Measurements from ENCODE around the gene ROCK1. TPM values are rescaled to one million over a fixed set of nuclear protein-coding genes. Genes with fewer than 3 reads are reported as not detected.
A peak's percentile ranks its signal among the peaks of the same experiment; 100 is the strongest.

Gene ROCK1
- total RNA-seq, 1 donor from 2014 or later, result 39.7 TPM

DNA sequence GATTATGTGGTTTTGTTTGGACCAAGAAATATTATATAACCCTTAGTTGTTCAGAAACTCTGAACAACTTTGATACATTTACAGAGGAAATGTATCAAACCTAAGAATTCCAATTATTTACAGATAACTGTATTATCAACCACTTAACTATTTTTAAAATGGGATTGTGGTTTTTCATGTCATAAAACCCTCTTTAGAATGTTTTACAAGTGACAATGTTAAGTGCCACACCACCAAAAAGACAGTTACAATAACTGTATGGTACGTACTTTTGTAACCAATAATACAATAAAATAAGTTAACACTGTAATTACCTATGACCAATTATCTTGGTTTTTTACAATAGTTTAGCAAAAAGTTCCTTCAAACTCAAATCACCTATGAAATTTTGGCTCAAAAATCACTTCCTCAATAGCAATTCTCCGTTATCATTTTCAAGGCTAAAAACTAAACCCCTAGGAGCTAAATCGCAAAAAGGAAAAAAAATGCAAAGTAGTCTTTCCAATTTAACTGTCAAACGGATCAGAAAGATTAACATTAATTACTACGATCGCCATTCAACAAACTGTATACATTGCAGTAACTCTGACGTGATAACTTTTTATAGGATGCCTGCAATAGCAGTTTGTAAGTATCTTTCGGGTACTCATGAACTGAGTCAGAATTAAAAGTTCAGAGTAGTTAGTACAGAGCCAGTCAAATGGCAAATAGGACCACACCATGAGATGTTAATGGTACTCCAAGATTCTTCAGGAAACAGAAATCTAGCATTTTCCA lies 1.5 kb downstream of the ROCK1 start:
- no peaks in the 10 kb centered on the region for H3K9me3 ChIP-seq (ENCODE audit: control insufficient read depth in 3 of 3, low read length in 3 of 3)
- H3K36me3 ChIP-seq (ENCODE audit: control insufficient read depth in 3 of 3, insufficient read depth in 3 of 3, low read length in 3 of 3), result no peaks in the 10 kb centered on the region
- peak overlapping the region; percentile 97 for H3K27ac ChIP-seq (ENCODE audit: low read depth, low read length)
- peak overlapping the region; percentile 94 to 99 (median 95) for H3K4me3 ChIP-seq (ENCODE audit: low read length in 3 of 3)
- no peaks in the 10 kb centered on the region for H3K27me3 ChIP-seq (ENCODE audit: control insufficient read depth in 3 of 3, insufficient read depth in 3 of 3, low read length in 3 of 3)
- peaks cover 12 to 32% (median 15%) of the 10 kb centered on the region in 3 donors for H3K4me1 ChIP-seq (ENCODE audit: control insufficient read depth in 3 of 3, insufficient read depth in 3 of 3, low read length in 3 of 3)
- H3K9ac ChIP-seq (ENCODE audit: low read depth in 1 of 3, low read length in 3 of 3), result peak overlapping the region; percentile 90 to 98 (median 96)

DNA sequence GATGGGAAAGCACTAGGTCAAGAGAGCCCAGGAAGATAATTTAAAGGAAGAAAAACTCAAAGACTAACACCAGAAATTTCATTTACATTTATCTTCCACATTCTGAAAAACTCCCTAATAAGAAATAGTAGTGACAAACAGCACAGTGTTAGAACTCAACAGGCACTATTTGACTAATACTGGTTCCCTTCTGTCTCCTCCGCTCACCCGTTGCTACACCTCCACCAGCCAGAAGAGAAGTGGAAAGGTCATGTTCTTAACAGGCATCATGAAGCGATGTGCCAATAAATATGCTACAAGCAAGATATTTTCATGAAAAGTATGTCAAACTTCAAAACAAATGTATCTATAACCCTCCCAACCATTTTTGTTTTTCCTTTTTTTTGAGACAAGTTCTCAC lies 5.7 kb downstream of the ROCK1 start:
- peak overlapping the region in 1 of 3 donors; percentile 19 for H3K4me3 ChIP-seq (ENCODE audit: low read length in 3 of 3)

DNA sequence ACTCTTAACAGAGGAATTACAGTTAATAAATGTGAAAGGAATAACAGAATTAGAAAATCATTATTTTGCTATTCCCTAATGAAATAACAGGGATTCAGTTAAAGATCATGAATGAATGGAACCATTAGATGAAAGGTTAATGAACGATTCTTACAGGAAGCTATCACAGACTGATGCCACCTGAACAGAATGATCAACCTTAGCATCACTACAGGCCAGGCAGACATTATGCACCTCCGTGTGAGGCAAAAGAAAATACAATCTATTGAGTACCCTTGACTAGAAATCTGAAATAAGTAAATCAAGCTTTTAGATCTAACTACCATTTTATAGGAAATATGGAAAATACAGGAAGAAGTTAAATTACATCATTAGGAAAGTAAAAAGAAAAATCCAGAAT lies 10.4 kb downstream of the ROCK1 start:
- no peaks in the 10 kb centered on the region for H3K27me3 ChIP-seq (ENCODE audit: control insufficient read depth in 3 of 3, insufficient read depth in 3 of 3, low read length in 3 of 3)
- H3K4me1 ChIP-seq (ENCODE audit: control insufficient read depth in 3 of 3, insufficient read depth in 3 of 3, low read length in 3 of 3), result peaks cover 16 to 30% (median 16%) of the 10 kb centered on the region in 3 donors
- H3K36me3 ChIP-seq (ENCODE audit: control insufficient read depth in 3 of 3, insufficient read depth in 3 of 3, low read length in 3 of 3), result no peaks in the 10 kb centered on the region
- H3K9ac ChIP-seq (ENCODE audit: low read depth in 1 of 3, low read length in 3 of 3), result no peak overlapping the region
- H3K4me3 ChIP-seq (ENCODE audit: low read length in 3 of 3), result no peak overlapping the region
- H3K9me3 ChIP-seq (ENCODE audit: control insufficient read depth in 3 of 3, low read length in 3 of 3), result no peaks in the 10 kb centered on the region
- no peak overlapping the region for H3K27ac ChIP-seq (ENCODE audit: low read depth, low read length)

More for the DNA sequence above, 5.7 kb downstream of the ROCK1 start:
- Histone ChIP-seq H3K36me3 (ENCODE audit: control insufficient read depth in 3 of 3, insufficient read depth in 3 of 3, low read length in 3 of 3) (no peaks in the 10 kb centered on the region), H3K27ac (ENCODE audit: low read depth, low read length) (no peak overlapping the region), H3K9ac (ENCODE audit: low read depth in 1 of 3, low read length in 3 of 3) (no peak overlapping the region), H3K4me1 (ENCODE audit: control insufficient read depth in 3 of 3, insufficient read depth in 3 of 3, low read length in 3 of 3) (peaks cover 14 to 38% (median 21%) of the 10 kb centered on the region in 3 donors), H3K9me3 (ENCODE audit: control insufficient read depth in 3 of 3, low read length in 3 of 3) (no peaks in the 10 kb centered on the region), H3K27me3 (ENCODE audit: control insufficient read depth in 3 of 3, insufficient read depth in 3 of 3, low read length in 3 of 3) (no peaks in the 10 kb centered on the region)

DNA sequence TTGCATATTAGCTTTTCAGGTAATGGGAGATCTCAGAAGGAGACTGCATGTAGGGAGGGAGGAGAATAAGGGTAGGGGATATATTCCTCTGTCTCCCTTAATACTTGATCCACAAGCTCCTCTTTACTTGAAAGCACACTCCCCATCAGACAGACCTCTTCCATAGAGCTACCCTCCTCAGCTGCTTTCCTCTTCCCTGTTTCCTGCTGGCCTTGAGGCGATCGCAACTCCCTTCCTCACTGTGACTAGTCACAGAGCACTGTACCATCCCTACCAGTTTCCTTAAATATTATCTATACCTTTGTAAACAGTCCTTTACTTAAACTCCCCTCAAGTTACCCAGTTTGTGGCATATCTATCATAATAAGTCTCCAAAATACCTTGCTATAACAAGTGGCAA lies 10.9 kb downstream of the ROCK1 start:
- no peak overlapping the region for H3K9ac ChIP-seq (ENCODE audit: low read depth in 1 of 3, low read length in 3 of 3)
- H3K4me1 ChIP-seq (ENCODE audit: control insufficient read depth in 3 of 3, insufficient read depth in 3 of 3, low read length in 3 of 3), result peaks cover 12 to 25% (median 16%) of the 10 kb centered on the region in 3 donors
- no peak overlapping the region for H3K27ac ChIP-seq (ENCODE audit: low read depth, low read length)
- H3K4me3 ChIP-seq (ENCODE audit: low read length in 3 of 3), result no peak overlapping the region
- no peaks in the 10 kb centered on the region for H3K9me3 ChIP-seq (ENCODE audit: control insufficient read depth in 3 of 3, low read length in 3 of 3)
- H3K36me3 ChIP-seq (ENCODE audit: control insufficient read depth in 3 of 3, insufficient read depth in 3 of 3, low read length in 3 of 3), result no peaks in the 10 kb centered on the region
- H3K27me3 ChIP-seq (ENCODE audit: control insufficient read depth in 3 of 3, insufficient read depth in 3 of 3, low read length in 3 of 3), result no peaks in the 10 kb centered on the region

DNA sequence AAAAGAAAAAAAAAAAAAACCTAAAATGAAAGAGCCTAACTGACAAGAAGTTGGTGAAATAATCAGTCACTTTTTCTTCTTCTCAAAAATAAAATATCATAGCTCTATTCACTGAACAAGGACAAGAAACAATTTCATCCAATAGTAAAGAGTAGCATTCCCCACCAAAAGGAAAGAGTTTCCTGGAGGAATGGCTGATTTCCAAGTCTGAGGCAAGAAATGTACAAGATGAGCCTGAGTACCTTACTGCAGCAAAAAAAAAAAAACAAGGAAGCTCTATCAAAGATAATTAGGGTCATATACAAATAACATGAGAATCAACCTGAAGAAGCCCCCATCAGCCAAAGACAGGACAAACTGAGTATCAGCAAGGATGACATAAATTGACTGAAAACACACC lies 11.5 kb downstream of the ROCK1 start:
- Histone ChIP-seq H3K9ac (ENCODE audit: low read depth in 1 of 3, low read length in 3 of 3) (no peak overlapping the region), H3K9me3 (ENCODE audit: control insufficient read depth in 3 of 3, low read length in 3 of 3) (no peaks in the 10 kb centered on the region), H3K27ac (ENCODE audit: low read depth, low read length) (no peak overlapping the region), H3K4me1 (ENCODE audit: control insufficient read depth in 3 of 3, insufficient read depth in 3 of 3, low read length in 3 of 3) (peaks cover 9 to 21% (median 16%) of the 10 kb centered on the region in 3 donors), H3K4me3 (ENCODE audit: low read length in 3 of 3) (no peak overlapping the region), H3K36me3 (ENCODE audit: control insufficient read depth in 3 of 3, insufficient read depth in 3 of 3, low read length in 3 of 3) (no peaks in the 10 kb centered on the region), H3K27me3 (ENCODE audit: control insufficient read depth in 3 of 3, insufficient read depth in 3 of 3, low read length in 3 of 3) (no peaks in the 10 kb centered on the region)

DNA sequence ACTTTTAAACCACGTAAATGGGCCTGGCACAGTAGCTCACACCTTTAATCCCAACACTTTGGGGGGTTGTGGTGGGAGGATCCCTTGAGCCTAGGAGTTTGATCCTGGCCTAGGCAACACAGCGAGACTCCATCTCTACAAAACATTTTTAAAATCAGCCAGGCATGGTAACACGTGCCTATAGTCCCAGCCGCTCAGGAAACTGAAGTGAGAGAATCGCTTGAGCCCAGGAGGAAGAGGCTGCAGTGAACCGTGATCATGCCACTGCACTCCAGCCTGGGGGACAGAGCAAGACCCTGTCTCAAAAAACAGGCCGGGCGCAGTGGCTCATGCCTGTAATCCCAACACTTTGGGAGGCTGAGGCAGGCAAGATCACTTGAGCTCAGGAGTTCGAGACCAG lies 12.2 kb downstream of the ROCK1 start:
- Histone ChIP-seq H3K27ac (ENCODE audit: low read depth, low read length) (no peak overlapping the region), H3K9me3 (ENCODE audit: control insufficient read depth in 3 of 3, low read length in 3 of 3) (no peaks in the 10 kb centered on the region), H3K9ac (ENCODE audit: low read depth in 1 of 3, low read length in 3 of 3) (no peak overlapping the region), H3K27me3 (ENCODE audit: control insufficient read depth in 3 of 3, insufficient read depth in 3 of 3, low read length in 3 of 3) (no peaks in the 10 kb centered on the region), H3K4me3 (ENCODE audit: low read length in 3 of 3) (no peak overlapping the region), H3K36me3 (ENCODE audit: control insufficient read depth in 3 of 3, insufficient read depth in 3 of 3, low read length in 3 of 3) (no peaks in the 10 kb centered on the region), H3K4me1 (ENCODE audit: control insufficient read depth in 3 of 3, insufficient read depth in 3 of 3, low read length in 3 of 3) (peaks cover 9 to 17% (median 16%) of the 10 kb centered on the region in 3 donors)

DNA sequence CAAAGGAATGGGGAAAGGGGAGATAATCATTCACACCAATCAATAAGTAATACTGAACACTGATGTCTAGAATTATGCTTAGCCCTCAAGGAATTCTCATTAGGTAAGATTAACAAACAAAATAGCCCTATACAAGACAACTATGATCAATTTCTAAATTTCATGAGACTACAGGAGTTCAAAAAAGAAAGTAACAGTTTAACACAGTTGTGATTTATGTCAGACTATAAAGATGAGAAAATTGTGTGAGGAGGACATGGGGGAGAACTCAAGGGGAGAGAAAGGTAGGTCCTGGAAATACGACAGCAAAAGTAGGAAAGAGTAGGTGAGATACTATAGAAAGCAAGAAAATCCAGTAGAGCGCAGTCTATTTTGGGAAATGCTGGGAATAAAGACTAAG lies 14.9 kb downstream of the ROCK1 start:
- Histone ChIP-seq H3K4me3 (ENCODE audit: low read length in 3 of 3) (no peak overlapping the region), H3K36me3 (ENCODE audit: control insufficient read depth in 3 of 3, insufficient read depth in 3 of 3, low read length in 3 of 3) (no peaks in the 10 kb centered on the region), H3K27me3 (ENCODE audit: control insufficient read depth in 3 of 3, insufficient read depth in 3 of 3, low read length in 3 of 3) (no peaks in the 10 kb centered on the region), H3K9me3 (ENCODE audit: control insufficient read depth in 3 of 3, low read length in 3 of 3) (no peaks in the 10 kb centered on the region), H3K4me1 (ENCODE audit: control insufficient read depth in 3 of 3, insufficient read depth in 3 of 3, low read length in 3 of 3) (peaks cover 4 to 17% (median 11%) of the 10 kb centered on the region in 3 donors), H3K9ac (ENCODE audit: low read depth in 1 of 3, low read length in 3 of 3) (no peak overlapping the region), H3K27ac (ENCODE audit: low read depth, low read length) (no peak overlapping the region)

DNA sequence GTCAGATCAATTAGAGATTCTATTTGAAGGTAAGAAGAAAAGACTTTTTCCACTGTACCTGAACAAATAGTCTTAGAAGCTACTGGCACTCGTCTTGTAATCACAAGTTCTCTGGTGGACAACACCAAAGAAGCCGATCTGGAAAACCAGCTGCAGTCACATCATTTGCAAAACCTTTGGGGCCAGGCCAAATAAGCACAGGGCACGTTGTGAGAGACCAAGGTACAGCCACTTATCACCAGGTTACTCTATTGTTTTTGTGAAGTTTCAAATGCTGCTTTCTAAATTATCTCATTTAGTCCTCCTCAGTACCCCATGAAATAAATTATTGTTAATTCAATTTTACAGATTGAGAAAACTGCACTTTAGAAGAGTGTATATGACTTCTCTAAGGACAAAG lies 18.5 kb downstream of the ROCK1 start:
- no peak overlapping the region for H3K9ac ChIP-seq (ENCODE audit: low read depth in 1 of 3, low read length in 3 of 3)
- no peak overlapping the region for H3K4me3 ChIP-seq (ENCODE audit: low read length in 3 of 3)
- H3K36me3 ChIP-seq (ENCODE audit: control insufficient read depth in 3 of 3, insufficient read depth in 3 of 3, low read length in 3 of 3), result no peaks in the 10 kb centered on the region
- no peaks in the 10 kb centered on the region for H3K27me3 ChIP-seq (ENCODE audit: control insufficient read depth in 3 of 3, insufficient read depth in 3 of 3, low read length in 3 of 3)
- no peak overlapping the region for H3K27ac ChIP-seq (ENCODE audit: low read depth, low read length)
- H3K9me3 ChIP-seq (ENCODE audit: control insufficient read depth in 3 of 3, low read length in 3 of 3), result no peaks in the 10 kb centered on the region
- peaks cover 0 to 5% (median 5%) of the 10 kb centered on the region in 3 donors for H3K4me1 ChIP-seq (ENCODE audit: control insufficient read depth in 3 of 3, insufficient read depth in 3 of 3, low read length in 3 of 3)

DNA sequence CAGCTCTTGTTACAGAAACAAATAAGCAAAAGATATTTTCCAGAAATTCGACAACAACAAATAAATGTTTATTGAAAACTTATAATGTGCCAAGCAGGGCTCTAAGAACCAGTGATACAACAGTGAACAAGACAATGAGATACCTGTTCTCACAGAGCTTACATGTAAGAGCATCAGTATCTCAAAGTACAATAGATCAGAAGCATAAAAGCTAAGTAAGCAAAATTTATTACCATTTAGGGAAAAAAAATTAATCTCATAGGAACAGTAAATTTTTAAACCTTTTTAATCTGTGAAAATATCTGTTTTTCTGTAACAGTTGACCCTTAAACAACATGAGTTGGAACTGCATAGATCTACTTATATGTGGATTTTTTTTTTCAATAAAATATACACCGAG lies 20.9 kb downstream of the ROCK1 start:
- no peak overlapping the region for H3K9ac ChIP-seq (ENCODE audit: low read depth in 1 of 3, low read length in 3 of 3)
- no peak overlapping the region for H3K27ac ChIP-seq (ENCODE audit: low read depth, low read length)
- H3K27me3 ChIP-seq (ENCODE audit: control insufficient read depth in 3 of 3, insufficient read depth in 3 of 3, low read length in 3 of 3), result no peaks in the 10 kb centered on the region
- H3K36me3 ChIP-seq (ENCODE audit: control insufficient read depth in 3 of 3, insufficient read depth in 3 of 3, low read length in 3 of 3), result no peaks in the 10 kb centered on the region
- no peaks in the 10 kb centered on the region for H3K9me3 ChIP-seq (ENCODE audit: control insufficient read depth in 3 of 3, low read length in 3 of 3)
- no peaks in the 10 kb centered on the region for H3K4me1 ChIP-seq (ENCODE audit: control insufficient read depth in 3 of 3, insufficient read depth in 3 of 3, low read length in 3 of 3)
- H3K4me3 ChIP-seq (ENCODE audit: low read length in 3 of 3), result no peak overlapping the region

DNA sequence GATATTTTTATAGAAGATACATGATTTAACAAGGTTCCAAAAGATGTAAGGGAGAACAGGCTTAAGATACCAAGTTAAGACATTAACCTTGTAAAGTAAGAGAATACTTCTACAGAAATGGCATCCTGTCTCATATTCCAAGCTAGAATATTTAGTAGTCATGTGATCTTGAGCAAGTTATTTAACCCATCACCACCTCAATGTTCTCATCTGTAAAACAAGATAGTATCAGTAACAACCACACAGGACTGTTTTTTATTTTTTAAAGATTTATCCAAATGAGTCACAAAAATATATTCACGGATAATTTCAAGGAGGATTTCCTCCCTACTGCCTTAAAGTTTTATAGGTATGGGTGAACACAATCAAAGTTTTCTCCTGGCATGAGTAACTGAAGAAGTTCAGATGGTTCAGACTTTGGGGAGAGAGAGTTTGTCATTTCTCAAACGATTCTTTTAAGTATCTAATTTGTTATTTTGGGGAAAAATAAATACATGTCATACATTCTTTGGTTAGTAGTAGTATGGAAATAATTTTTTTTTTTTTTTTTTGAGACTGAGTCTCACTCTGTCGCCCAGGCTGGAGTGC lies 25.9 kb downstream of the ROCK1 start:
- Histone ChIP-seq H3K27me3 (ENCODE audit: control insufficient read depth in 3 of 3, insufficient read depth in 3 of 3, low read length in 3 of 3) (no peaks in the 10 kb centered on the region), H3K36me3 (ENCODE audit: control insufficient read depth in 3 of 3, insufficient read depth in 3 of 3, low read length in 3 of 3) (no peaks in the 10 kb centered on the region), H3K9me3 (ENCODE audit: control insufficient read depth in 3 of 3, low read length in 3 of 3) (no peaks in the 10 kb centered on the region), H3K9ac (ENCODE audit: low read depth in 1 of 3, low read length in 3 of 3) (no peak overlapping the region), H3K4me1 (ENCODE audit: control insufficient read depth in 3 of 3, insufficient read depth in 3 of 3, low read length in 3 of 3) (peaks cover 0 to 3% (median 0%) of the 10 kb centered on the region in 3 donors), H3K27ac (ENCODE audit: low read depth, low read length) (no peak overlapping the region), H3K4me3 (ENCODE audit: low read length in 3 of 3) (no peak overlapping the region)

Data from skeletal muscle tissue (tissue), 4 donors.